Adrenal gland (tissue), 5 donors: ENCODE results near the gene MCRS1.
"Not testable (repeated sequence)": the region's sequence is repeated elsewhere in the genome, so short reads cannot be mapped to it uniquely, and the experiment has no call there.

ENCODE experiments used
- POLR2A ChIP-seq, 2 donors: fragments of 450-650 bp; IDR thresholded peaks; one replicate each; pipeline ENCODE4 v1.6.1; 2017; ENCODE audit warnings: antibody characterized with exemption in 2 of 2, mild to moderate bottlenecking in 2 of 2, moderate library complexity in 1 of 2
- TF ChIP-seq, protein P1 (sequence below), 6 experiments: fragments of 450-650 bp in 4 of 6; fragments of 200-600 bp in 2 of 6; sonication (generic) in 1 of 6; IDR thresholded peaks; 1 replicate in 5 of 6; 2 replicates in 1 of 6; pipeline versions ENCODE4 v1.5.1 to v1.8.0; 2016 to 2021; ENCODE audit warnings: antibody characterized with exemption in 6 of 6, mild to moderate bottlenecking in 2 of 6, moderate library complexity in 1 of 6
- donor health status: DM: no; HTN: no; CAD: no.

DNA sequence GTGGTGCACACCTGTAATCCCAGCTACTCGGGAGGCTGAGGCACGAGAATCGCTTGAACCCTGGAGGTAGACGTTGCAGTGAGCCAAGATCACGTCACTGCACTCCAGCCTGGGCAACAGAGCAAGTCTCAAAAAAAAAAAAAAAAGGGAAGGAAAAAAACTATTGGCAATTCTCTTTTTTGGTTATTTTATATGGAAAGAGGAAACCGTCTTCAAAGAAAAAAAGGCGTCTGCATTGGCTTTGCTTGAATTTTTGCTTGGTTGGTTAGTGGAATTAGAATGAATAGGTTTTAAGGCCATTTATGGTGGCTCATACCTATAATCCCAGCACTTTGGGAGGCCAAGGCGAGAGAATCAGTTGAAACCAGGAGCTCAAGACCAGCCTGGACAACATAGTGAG, 58.3 kb downstream of the MCRS1 start:
- TF ChIP-seq, protein P1, sequence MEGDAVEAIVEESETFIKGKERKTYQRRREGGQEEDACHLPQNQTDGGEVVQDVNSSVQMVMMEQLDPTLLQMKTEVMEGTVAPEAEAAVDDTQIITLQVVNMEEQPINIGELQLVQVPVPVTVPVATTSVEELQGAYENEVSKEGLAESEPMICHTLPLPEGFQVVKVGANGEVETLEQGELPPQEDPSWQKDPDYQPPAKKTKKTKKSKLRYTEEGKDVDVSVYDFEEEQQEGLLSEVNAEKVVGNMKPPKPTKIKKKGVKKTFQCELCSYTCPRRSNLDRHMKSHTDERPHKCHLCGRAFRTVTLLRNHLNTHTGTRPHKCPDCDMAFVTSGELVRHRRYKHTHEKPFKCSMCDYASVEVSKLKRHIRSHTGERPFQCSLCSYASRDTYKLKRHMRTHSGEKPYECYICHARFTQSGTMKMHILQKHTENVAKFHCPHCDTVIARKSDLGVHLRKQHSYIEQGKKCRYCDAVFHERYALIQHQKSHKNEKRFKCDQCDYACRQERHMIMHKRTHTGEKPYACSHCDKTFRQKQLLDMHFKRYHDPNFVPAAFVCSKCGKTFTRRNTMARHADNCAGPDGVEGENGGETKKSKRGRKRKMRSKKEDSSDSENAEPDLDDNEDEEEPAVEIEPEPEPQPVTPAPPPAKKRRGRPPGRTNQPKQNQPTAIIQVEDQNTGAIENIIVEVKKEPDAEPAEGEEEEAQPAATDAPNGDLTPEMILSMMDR (IDR thresholded peaks at IDR 0.05) = not testable (repeated sequence)
- not testable (repeated sequence) for TF ChIP-seq POLR2A (IDR thresholded peaks at IDR 0.05)
